Caco-2 (cell line): ENCODE measurements around the gene TNRC6C. TPM values are rescaled to one million over a fixed set of nuclear protein-coding genes. Genes with fewer than 3 reads are reported as not detected.

Source experiments
- BruUV-seq: library from RNA; stranded (reverse); fragments of 400-500 nt; replicated peaks from 2 replicates; lab custom pipeline; 2021; lab: Mats Ljungman, UMichigan
- CTCF ChIA-PET: fragments of 300-600 bp; sonication (Branson Sonifier 250); formaldehyde crosslinking; loops from one replicate; lab custom pipeline; 2022; ENCODE audit warnings: antibody characterized with exemption; lab: Charles Lee
- POLR2A ChIA-PET: fragments of 300-600 bp; sonication (Branson Sonifier 250); formaldehyde crosslinking; loops from one replicate; lab custom pipeline; 2022; ENCODE audit warnings: antibody characterized with exemption; lab: Charles Lee
- DNase-seq, 2 experiments: peaks; one replicate each; pipeline versions ENCODE4 v3.0.0 to v3.0.0-alpha.2; 2020 to 2022
- H3K27me3 ChIP-seq: replicated peaks from 2 replicates; pipeline ENCODE4 v1.6.0; 2011; ENCODE audit warnings: low read length; ENCODE audit not compliant: control insufficient read depth, insufficient read depth
- H3K36me3 ChIP-seq: 2 replicates; pipeline ENCODE4 v1.5.1; 2011; ENCODE audit warnings: low read length; ENCODE audit not compliant: control insufficient read depth, insufficient read depth
- H3K4me1 ChIP-seq: fragments of 250-450 bp; sonication (Bioruptor Pico); 2 replicates; pipeline ENCODE4 v1.5.1; 2020; ENCODE audit warnings: mild to moderate bottlenecking
- H3K4me3 ChIP-seq: 2 replicates; pipeline ENCODE4 v1.5.1; 2011; ENCODE audit warnings: low read depth, mild to moderate bottlenecking, control low read depth, low read length
- H3K9me3 ChIP-seq: fragments of 250-450 bp; sonication (Bioruptor Pico); 2 replicates; pipeline ENCODE4 v1.5.1; 2020; ENCODE audit warnings: mild to moderate bottlenecking, moderate library complexity
- H3K27ac Mint-ChIP-seq: one replicate; pipeline ENCODE4 v1.8.0; 2022; ENCODE audit warnings: mixed read lengths; ENCODE audit not compliant: unreplicated experiment
- H3K27me3 Mint-ChIP-seq: one replicate; pipeline ENCODE4 v1.8.0; 2022; ENCODE audit warnings: mixed read lengths; ENCODE audit not compliant: insufficient read depth, unreplicated experiment
- H3K36me3 Mint-ChIP-seq: one replicate; pipeline ENCODE4 v1.8.0; 2022; ENCODE audit warnings: mild to moderate bottlenecking, mixed read lengths; ENCODE audit not compliant: insufficient read depth, unreplicated experiment
- H3K4me1 Mint-ChIP-seq: one replicate; pipeline ENCODE4 v1.8.0; 2022; ENCODE audit warnings: low read depth, mixed read lengths; ENCODE audit not compliant: unreplicated experiment
- H3K4me3 Mint-ChIP-seq: one replicate; pipeline ENCODE4 v1.8.0; 2022; ENCODE audit warnings: mild to moderate bottlenecking, moderate library complexity, mixed read lengths; ENCODE audit not compliant: unreplicated experiment
- H3K9me3 Mint-ChIP-seq: one replicate; pipeline ENCODE4 v1.8.0; 2022; ENCODE audit warnings: mixed read lengths; ENCODE audit not compliant: unreplicated experiment
- CTCF ChIP-seq, 2 experiments: fragments of 200-600 bp in 1 of 2; IDR thresholded peaks; 1 replicate in 1 of 2; 2 replicates in 1 of 2; pipeline versions ENCODE4 v1.5.1 to v1.8.0; 2011 to 2022; ENCODE audit warnings: antibody characterized with exemption in 1 of 2, control low read depth in 1 of 2, inconsistent platforms in 1 of 2, low read depth in 1 of 2, low read length in 1 of 2, mild to moderate bottlenecking in 1 of 2, moderate library complexity in 1 of 2; ENCODE audit not compliant: insufficient read depth in 1 of 2, severe bottlenecking in 1 of 2, unreplicated experiment in 1 of 2
- intact Hi-C: fragments of 100-400 bp; cut with micrococcal nuclease; formaldehyde crosslinking; loops from one replicate; pipeline ENCODE4 v1.10.0; 2022; ENCODE audit not compliant: unreplicated experiment
- total RNA-seq: library from RNA; stranded (reverse); gene quantifications from 2 replicates; pipeline ENCODE4 v1.2.3, GENCODE V29; 2022

The TNRC6C gene
- total RNA-seq, 1 experiment from 2014 or later: 17.9 TPM

DNA sequence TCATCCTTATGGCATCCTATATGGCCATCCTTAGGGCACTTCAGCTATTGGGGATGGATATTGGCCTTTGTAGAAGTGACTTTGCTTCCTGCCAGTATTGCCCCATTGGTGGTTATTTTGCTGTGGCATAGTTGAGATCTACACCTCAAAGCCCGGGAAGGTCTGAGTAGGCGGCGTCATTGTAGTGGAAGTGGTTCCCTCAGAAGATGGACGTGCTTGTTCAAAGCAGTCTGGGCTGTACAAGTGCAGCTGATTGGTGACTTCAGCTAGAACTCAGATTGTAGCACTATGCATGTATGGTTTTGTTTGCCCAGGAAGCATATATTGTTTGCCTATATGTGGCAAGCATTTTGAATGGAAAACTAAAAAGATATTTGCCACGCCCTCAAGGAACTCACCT, 86.8 kb downstream of the TNRC6C start:
- intact Hi-C loops: no loop called here
- TF ChIP-seq CTCF (IDR thresholded peaks at IDR 0.05; ENCODE audit: insufficient read depth in 1 of 2, low read depth in 1 of 2, low read length in 1 of 2, severe bottlenecking in 1 of 2, unreplicated experiment in 1 of 2): no peak
- DNase-seq: no peak
- ChIA-PET POLR2A (no interaction called here), CTCF (no interaction called here)
- peaks cover 2% of the 10 kb centered on the region for H3K36me3 Mint-ChIP-seq
- Histone ChIP-seq H3K4me1 (peaks cover 9% of the 10 kb centered on the region), H3K27me3 (no peaks in the 10 kb centered on the region), H3K9me3 (no peaks in the 10 kb centered on the region), H3K36me3 (peaks cover 3% of the 10 kb centered on the region; the same call in 1 of the 2 replicates), H3K4me3 (no peak overlapping the region)
- H3K4me1 Mint-ChIP-seq: peaks cover 3% of the 10 kb centered on the region
- no TSS peak for BruUV-seq
- no peak overlapping the region for H3K4me3 Mint-ChIP-seq
- H3K27me3 Mint-ChIP-seq: no peaks in the 10 kb centered on the region
- no peaks in the 10 kb centered on the region for H3K9me3 Mint-ChIP-seq
- H3K27ac Mint-ChIP-seq: no peak overlapping the region

GRCh38 chr17:78046923-78047322, 88.4 kb downstream of the TNRC6C start:
- DNase-seq: no peak
- H3K27me3 Mint-ChIP-seq: no peaks in the 10 kb centered on the region
- H3K9me3 ChIP-seq: no peaks in the 10 kb centered on the region
- intact Hi-C loops: no loop called here
- no peak overlapping the region for H3K27ac Mint-ChIP-seq
- BruUV-seq: no TSS peak
- H3K27me3 ChIP-seq: no peaks in the 10 kb centered on the region
- ChIA-PET CTCF (no interaction called here), POLR2A (no interaction called here)
- no peak for TF ChIP-seq CTCF (IDR thresholded peaks at IDR 0.05; ENCODE audit: insufficient read depth in 1 of 2, low read depth in 1 of 2, low read length in 1 of 2, severe bottlenecking in 1 of 2, unreplicated experiment in 1 of 2)
- no peak overlapping the region for H3K4me3 Mint-ChIP-seq
- peaks cover 10% of the 10 kb centered on the region for H3K36me3 Mint-ChIP-seq
- no peaks in the 10 kb centered on the region for H3K4me1 Mint-ChIP-seq
- H3K4me1 ChIP-seq: peaks cover 4% of the 10 kb centered on the region
- no peak overlapping the region for H3K4me3 ChIP-seq
- peaks cover 3% of the 10 kb centered on the region; the same call in 1 of the 2 replicates for H3K36me3 ChIP-seq
- H3K9me3 Mint-ChIP-seq: no peaks in the 10 kb centered on the region

DNA sequence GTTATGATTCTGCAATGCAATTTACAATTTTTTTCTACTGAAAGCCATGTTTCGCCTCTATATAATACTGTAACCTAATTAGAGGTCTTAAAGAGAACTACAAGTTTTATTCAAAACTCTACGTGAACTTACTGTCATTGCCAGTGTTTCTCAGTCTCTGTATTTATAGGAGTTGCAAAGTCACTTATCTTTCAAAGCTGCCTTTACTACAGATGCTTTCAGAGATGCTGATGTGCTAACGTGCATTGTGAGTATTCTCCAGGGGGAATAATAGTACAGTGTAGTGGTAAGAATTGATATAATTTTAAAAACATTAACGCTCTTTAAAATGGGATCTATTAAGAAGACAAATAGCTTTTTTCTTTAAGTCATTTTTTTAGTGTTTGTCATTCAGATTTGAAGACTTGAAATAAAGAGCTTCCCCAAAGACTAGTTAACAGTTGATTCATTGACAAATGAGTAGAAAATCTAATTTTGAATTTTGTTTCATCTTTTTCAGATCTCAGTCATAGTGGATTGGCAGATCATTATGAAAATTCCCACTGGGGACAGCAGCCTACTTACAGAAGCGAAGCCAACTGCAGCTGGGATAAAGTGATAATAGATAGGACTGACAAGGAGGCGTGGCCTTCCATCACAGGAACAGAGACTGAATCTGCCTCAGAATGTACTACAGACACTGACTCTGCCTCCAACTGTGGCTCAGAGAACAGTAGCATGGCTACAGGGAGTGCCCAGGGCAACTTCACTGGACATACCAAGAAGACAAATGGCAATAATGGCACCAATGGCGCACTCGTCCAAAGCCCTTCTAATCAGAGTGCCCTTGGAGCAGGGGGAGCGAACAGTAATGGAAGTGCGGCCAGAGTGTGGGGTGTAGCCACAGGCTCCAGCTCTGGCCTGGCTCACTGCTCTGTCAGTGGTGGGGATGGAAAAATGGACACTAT, 90.1 kb downstream of the TNRC6C start:
- no peak for TF ChIP-seq CTCF (IDR thresholded peaks at IDR 0.05; ENCODE audit: insufficient read depth in 1 of 2, low read depth in 1 of 2, low read length in 1 of 2, severe bottlenecking in 1 of 2, unreplicated experiment in 1 of 2)
- H3K4me3 Mint-ChIP-seq: no peak overlapping the region
- no peak for DNase-seq
- no TSS peak for BruUV-seq
- POLR2A ChIA-PET: no interaction called here
- no peaks in the 10 kb centered on the region for H3K9me3 ChIP-seq
- H3K4me1 Mint-ChIP-seq: no peaks in the 10 kb centered on the region
- peaks cover 10% of the 10 kb centered on the region for H3K36me3 Mint-ChIP-seq
- CTCF ChIA-PET: no interaction called here
- no peaks in the 10 kb centered on the region for H3K27me3 Mint-ChIP-seq
- intact Hi-C loops: no loop called here
- no peaks in the 10 kb centered on the region for H3K4me1 ChIP-seq
- no peak overlapping the region for H3K27ac Mint-ChIP-seq
- no peaks in the 10 kb centered on the region for H3K27me3 ChIP-seq
- no peaks in the 10 kb centered on the region for H3K9me3 Mint-ChIP-seq
- no peak overlapping the region for H3K4me3 ChIP-seq
- peaks cover 3% of the 10 kb centered on the region; the same call in 1 of the 2 replicates for H3K36me3 ChIP-seq
